ENCODE measurements around the gene SRGAP3.

SRGAP3 gene

GRCh38 chr3:9229325-9229724 lies 20.1 kb downstream of the SRGAP3 start:
- DNase-seq (ENCODE audit: insufficient read length, low spot score) (no peak), FAIRE-seq (no peak)

DNA sequence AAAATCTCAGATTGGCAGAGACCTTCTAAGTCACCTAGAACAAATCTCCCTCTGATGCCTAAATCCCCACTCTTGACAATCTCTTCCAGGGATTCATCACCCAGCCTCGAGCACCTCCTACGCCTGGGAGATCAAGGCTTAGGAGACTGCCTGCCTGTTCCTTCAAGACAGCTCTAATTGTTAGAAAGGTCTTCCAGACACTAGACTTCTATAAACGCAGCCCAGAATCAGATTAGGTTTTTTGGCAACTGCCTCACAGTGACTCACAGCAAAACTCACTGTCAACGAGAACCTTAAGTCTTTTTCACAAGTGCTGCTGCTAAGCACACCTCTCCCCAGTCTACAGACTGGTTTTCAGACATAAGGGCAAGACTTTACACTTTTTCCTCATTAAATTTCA lies 23.1 kb downstream of the SRGAP3 start:
- FAIRE-seq, result no peak
- no peak for DNase-seq (ENCODE audit: insufficient read length, low spot score)

GRCh38 chr3:9225268-9225667 lies 24.2 kb downstream of the SRGAP3 start:
- DNase-seq (ENCODE audit: insufficient read length, low spot score) (no peak), FAIRE-seq (no peak)

- DNase-seq (ENCODE audit: insufficient read length, low spot score), result peak; percentile 55
These were observed 25.0 kb downstream of the SRGAP3 start for GRCh38 chr3:9224490-9224889.

GRCh38 chr3:9223672-9224071 lies 25.8 kb downstream of the SRGAP3 start:
- DNase-seq (ENCODE audit: insufficient read length, low spot score) (no peak), FAIRE-seq (no peak)

More at GRCh38 chr3:9224490-9224889, 25.0 kb downstream of the SRGAP3 start:
- peak; percentile 76 for FAIRE-seq

- FAIRE-seq (no peak), DNase-seq (ENCODE audit: insufficient read length, low spot score) (no peak)
These were observed 26.3 kb downstream of the SRGAP3 start for GRCh38 chr3:9222956-9223639.

GRCh38 chr3:9222049-9222448 lies 27.4 kb downstream of the SRGAP3 start:
- FAIRE-seq, result no peak
- no peak for DNase-seq (ENCODE audit: insufficient read length, low spot score)

DNA sequence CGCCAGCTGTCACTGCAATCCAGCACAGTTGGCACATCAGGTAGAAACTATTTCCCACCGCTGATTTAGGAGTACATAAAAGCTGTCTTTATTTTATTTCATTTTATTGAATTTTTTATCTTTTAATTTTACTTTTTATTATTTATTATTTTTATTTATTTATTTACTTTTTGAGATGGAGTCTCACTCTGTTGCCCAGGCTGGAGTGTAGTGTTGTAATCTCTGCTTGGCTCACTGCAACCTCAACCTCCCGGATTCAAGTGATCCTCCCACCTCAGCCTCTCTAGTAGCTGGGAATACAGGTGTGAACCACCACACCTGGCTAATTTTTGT lies 31.0 kb downstream of the SRGAP3 start:
- DNase-seq (ENCODE audit: insufficient read length, low spot score), result no peak
- no peak for FAIRE-seq

GRCh38 chr3:9217784-9218513 lies 31.5 kb downstream of the SRGAP3 start:
- no peak for DNase-seq (ENCODE audit: insufficient read length, low spot score)
- FAIRE-seq, result no peak

GRCh38 chr3:9216736-9217135 lies 32.7 kb downstream of the SRGAP3 start:
- DNase-seq (ENCODE audit: insufficient read length, low spot score) (no peak), FAIRE-seq (no peak)

DNA sequence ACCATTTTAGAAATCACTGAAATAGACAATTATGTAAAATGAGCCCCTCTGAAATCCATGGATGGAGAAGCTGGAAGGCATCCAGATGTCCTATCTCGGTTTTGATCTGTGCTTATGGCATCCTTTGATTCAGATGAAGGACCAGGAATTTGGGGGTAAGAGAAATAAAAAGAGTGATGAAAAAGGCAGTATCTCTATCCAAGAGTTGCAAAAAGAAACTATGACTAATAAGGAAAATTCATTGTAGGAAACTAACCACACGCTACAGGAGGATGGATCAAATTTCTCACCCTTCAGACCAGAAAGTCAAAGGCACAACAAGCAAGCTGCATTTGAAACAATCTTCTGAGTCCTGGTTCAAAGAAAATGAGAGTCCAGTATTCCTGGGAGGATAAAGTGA lies 34.8 kb downstream of the SRGAP3 start:
- DNase-seq (ENCODE audit: insufficient read length, low spot score) (no peak), FAIRE-seq (no peak)

DNA sequence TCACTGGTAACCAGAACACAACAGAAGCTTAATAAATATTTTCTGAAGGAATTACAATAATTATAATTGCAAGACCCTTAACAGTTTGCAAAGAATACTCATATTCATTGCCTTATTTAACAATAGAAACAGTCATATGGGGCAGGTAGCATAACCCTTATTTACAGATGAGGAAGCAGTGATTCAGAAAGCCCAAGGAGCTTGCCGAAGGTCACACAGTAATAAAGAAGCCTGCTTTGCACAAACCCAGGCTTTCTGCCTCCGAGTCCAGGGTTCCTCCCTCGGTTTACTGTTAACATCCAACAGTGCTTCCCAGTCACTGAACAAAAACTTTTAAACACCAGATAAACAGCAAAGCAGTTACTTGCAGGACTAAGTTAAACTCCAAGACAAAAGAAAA lies 35.3 kb downstream of the SRGAP3 start:
- FAIRE-seq (no peak), DNase-seq (ENCODE audit: insufficient read length, low spot score) (no peak)

GRCh38 chr3:9213019-9213634 lies 36.3 kb downstream of the SRGAP3 start:
- no peak for DNase-seq (ENCODE audit: insufficient read length, low spot score)
- no peak for FAIRE-seq

GRCh38 chr3:9211155-9211950 lies 38.1 kb downstream of the SRGAP3 start:
- FAIRE-seq (no peak), DNase-seq (ENCODE audit: insufficient read length, low spot score) (no peak)

- no peak for FAIRE-seq
- no peak for DNase-seq (ENCODE audit: insufficient read length, low spot score)
These were observed 39.7 kb downstream of the SRGAP3 start for GRCh38 chr3:9209777-9210176.

DNA sequence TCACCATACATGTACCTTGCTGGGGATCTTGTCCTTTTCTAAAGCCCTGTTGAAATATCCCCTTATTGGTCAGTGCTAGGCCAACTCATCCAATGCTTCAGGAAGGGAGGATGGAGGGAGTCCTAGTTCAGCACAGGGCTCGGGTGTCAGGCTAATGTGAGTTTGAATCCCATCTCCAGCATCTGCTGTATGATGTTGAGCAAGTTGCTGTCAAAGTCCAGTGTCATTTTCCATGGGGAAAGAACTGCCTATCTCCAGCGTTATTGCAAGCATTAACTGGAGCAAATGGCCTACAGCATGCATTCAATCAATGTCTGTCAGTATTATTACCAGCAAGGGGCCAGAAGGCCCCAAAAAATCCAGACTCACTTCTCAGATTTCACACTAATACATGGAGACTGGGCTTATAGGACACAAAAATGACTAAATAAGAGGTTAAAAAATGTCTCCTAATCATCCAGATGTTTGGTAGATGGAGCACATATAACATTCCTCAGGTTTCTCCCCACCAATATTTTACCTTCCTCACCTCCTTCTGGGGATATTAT lies 40.8 kb downstream of the SRGAP3 start:
- FAIRE-seq, result no peak
- DNase-seq (ENCODE audit: insufficient read length, low spot score), result no peak

DNA sequence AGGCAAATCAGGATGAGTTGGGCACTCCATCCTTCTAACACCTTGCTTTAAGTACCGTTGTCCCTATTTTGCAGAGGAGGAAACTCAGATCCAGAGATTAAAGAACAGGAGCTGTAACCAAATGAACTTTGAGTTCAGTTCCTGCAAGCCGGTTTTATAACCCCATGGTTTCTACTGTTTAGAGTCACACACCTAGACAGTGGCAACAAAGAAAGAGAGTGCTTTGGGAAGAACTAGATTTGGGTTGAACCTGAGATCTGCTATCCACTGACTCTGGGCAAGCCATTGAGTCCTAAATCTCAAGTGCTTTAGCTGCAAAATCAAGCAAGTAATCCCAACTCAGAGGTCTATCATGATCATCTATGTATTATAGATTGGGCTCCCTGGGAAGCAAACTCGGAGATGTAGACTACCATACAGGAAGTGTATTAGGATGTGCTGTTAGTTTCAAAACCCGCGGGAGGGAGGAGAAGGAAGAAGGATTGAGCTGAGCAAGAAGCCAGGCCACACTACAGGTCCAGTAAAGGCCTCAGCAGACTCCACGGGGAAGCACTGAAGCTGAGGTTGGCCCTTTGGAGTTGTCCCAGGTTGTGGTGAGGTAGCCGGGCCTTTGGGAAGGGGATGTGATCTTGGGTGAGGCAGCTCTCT lies 42.2 kb downstream of the SRGAP3 start:
- FAIRE-seq (no peak), DNase-seq (ENCODE audit: insufficient read length, low spot score) (no peak)

DNA sequence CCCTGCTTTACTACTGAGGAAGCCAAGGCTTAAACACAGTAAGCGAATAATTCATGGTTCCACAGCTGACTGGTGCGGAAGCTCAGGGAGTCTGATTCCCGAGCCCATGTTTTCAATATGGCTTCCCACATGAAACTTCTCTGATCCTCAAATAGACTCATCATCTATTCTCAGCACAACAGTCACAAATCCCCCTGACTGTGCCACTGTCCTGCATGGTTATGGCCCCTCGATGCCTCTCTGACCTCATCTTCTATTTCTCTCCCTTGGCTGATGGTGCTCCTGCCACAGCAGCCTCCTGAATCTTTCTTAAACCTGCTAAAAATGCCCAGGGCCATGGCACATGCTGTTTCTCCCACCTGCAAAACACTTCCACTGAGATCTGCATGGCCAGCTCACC lies 43.2 kb downstream of the SRGAP3 start:
- FAIRE-seq (no peak), DNase-seq (ENCODE audit: insufficient read length, low spot score) (no peak)

DNA sequence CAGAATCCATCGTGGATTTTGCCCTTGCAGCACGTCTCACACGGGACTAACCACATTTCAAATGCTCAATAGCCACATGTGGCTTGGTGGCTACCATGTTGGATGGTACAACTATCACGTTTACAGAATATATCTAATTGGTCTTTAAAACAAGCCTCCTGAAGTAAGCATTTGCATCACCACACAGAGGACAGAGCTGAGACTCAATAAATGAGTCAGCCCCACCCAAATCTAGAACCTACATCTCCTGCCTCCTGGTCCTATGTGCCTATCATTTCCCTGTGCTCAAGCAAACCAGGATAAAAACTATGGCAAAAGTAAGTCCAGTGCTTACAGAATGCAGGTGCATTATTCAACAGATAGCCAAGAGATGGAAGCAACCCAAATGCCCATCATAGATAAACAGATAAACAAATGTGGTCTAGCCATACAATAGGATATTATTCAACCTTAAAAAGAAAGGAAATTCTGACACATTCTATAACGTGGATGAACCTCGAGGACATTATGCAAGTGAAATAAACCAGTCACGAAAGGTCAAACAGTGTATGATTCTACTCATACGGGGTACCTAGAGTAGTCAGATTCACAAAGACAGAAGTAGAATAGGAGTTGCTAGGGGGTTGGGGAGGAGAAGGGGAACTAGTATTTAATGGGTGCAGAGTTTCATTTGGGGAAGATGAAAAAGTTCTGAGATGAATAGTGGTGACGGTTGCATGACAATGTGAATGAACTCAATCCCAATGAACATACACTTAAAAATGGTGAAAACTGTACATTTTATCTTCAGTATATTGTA lies 43.9 kb downstream of the SRGAP3 start:
- DNase-seq (ENCODE audit: insufficient read length, low spot score), result no peak
- no peak for FAIRE-seq
